Neural cell (in vitro differentiated cells): Measurements from ENCODE around the gene NFIA. TPM values are rescaled to one million over a fixed set of nuclear protein-coding genes. Genes with fewer than 3 reads are reported as not detected.

Source experiments
- H2AFZ ChIP-seq: fragments of 200-600, 300-800 bp; sonication (generic), shearing (Covaris generic); 2 replicates; pipeline ENCODE4 v1.6.0; 2014; ENCODE audit warnings: low read depth, mild to moderate bottlenecking, antibody characterized with exemption, low read length, moderate library complexity
- H3F3A ChIP-seq: fragments of 200-600 bp; shearing (Covaris generic); 2 replicates; pipeline ENCODE4 v1.6.1; 2016; ENCODE audit warnings: mild to moderate bottlenecking, moderate library complexity, mixed read lengths, antibody characterized with exemption, low read length; ENCODE audit not compliant: insufficient read depth, poor library complexity, severe bottlenecking
- H3K27ac ChIP-seq: fragments of 200-600, 300-800 bp; sonication (generic), shearing (Covaris generic); 2 replicates; pipeline ENCODE4 v1.5.1; 2014; ENCODE audit warnings: mild to moderate bottlenecking, low read length, moderate library complexity
- H3K27me3 ChIP-seq: fragments of 300-800, 200-600 bp; sonication (generic), shearing (Covaris generic); 2 replicates; pipeline ENCODE4 v1.6.0; 2014; ENCODE audit warnings: mild to moderate bottlenecking, low read depth, low read length, moderate library complexity; ENCODE audit not compliant: insufficient read depth
- H3K36me3 ChIP-seq: fragments of 300-800, 200-600 bp; sonication (generic), shearing (Covaris generic); 2 replicates; pipeline ENCODE4 v1.5.1; 2014; ENCODE audit warnings: mild to moderate bottlenecking, antibody characterized with exemption, low read length, moderate library complexity; ENCODE audit not compliant: insufficient read depth
- H3K4me2 ChIP-seq: fragments of 300-800, 200-600 bp; sonication (generic), shearing (Covaris generic); 2 replicates; pipeline ENCODE4 v1.6.0; 2014; ENCODE audit warnings: mild to moderate bottlenecking, low read length
- H3K4me3 ChIP-seq: fragments of 300-800, 200-600 bp; sonication (generic), shearing (Covaris generic); 2 replicates; pipeline ENCODE4 v1.5.1; 2014; ENCODE audit warnings: mild to moderate bottlenecking, low read length, moderate library complexity
- H3K79me2 ChIP-seq: fragments of 200-600 bp; shearing (Covaris generic); replicated peaks from 2 replicates; pipeline ENCODE4 v1.6.0; 2014; ENCODE audit warnings: mild to moderate bottlenecking, low read length, moderate library complexity; ENCODE audit not compliant: insufficient read depth
- H3K9ac ChIP-seq: fragments of 300-800, 200-600 bp; sonication (generic), shearing (Covaris generic); 2 replicates; pipeline ENCODE4 v1.6.1; 2016; ENCODE audit warnings: mild to moderate bottlenecking, low read length, mixed read lengths
- H3K9me2 ChIP-seq: fragments of 200-600 bp; shearing (Covaris generic); 2 replicates; pipeline ENCODE4 v1.6.1; 2016; ENCODE audit warnings: mild to moderate bottlenecking, low read length, mixed read lengths; ENCODE audit not compliant: insufficient read depth
- H3K9me3 ChIP-seq: fragments of 200-600, 300-800 bp; sonication (generic), shearing (Covaris generic); 2 replicates; pipeline ENCODE4 v1.6.1; 2016; ENCODE audit warnings: mild to moderate bottlenecking, mixed run types, low read length, moderate library complexity, mixed read lengths
- H4K20me1 ChIP-seq: fragments of 200-600 bp; shearing (Covaris generic); 2 replicates; pipeline ENCODE4 v1.6.1; 2016; ENCODE audit warnings: mild to moderate bottlenecking, mixed run types; ENCODE audit not compliant: insufficient read depth
- CTCF ChIP-seq: fragments of 450-650 bp; IDR thresholded peaks from 2 replicates; pipeline ENCODE4 v1.5.1; 2014; ENCODE audit warnings: antibody characterized with exemption, mild to moderate bottlenecking, moderate library complexity; ENCODE audit not compliant: poor library complexity, severe bottlenecking
- EP300 ChIP-seq: fragments of 450-650 bp; conservative IDR thresholded peaks from 2 replicates; pipeline ENCODE4 v1.6.1; 2014; ENCODE audit warnings: antibody characterized with exemption, mild to moderate bottlenecking, moderate library complexity; ENCODE audit not compliant: poor library complexity, severe bottlenecking
- EZH2 ChIP-seq: fragments of 200-600, 300-800 bp; shearing (Covaris generic), sonication (generic); IDR thresholded peaks from 2 replicates; pipeline ENCODE4 v1.6.1; 2014; ENCODE audit warnings: antibody characterized with exemption, low read length, borderline replicate concordance, mild to moderate bottlenecking; ENCODE audit not compliant: insufficient read depth, poor library complexity, severe bottlenecking
- MXI1 ChIP-seq: fragments of 450-650 bp; conservative IDR thresholded peaks from 2 replicates; pipeline ENCODE4 v1.6.1; 2014; ENCODE audit warnings: antibody characterized with exemption, mild to moderate bottlenecking; ENCODE audit not compliant: poor library complexity, severe bottlenecking
- POLR2AphosphoS5 ChIP-seq: IDR thresholded peaks from 2 replicates; pipeline ENCODE4 v1.6.1; 2012
- RAD21 ChIP-seq: fragments of 450-650 bp; conservative IDR thresholded peaks from 2 replicates; pipeline ENCODE4 v1.6.1; 2014; ENCODE audit warnings: antibody characterized with exemption, mild to moderate bottlenecking, moderate library complexity
- SMC3 ChIP-seq: fragments of 450-650 bp; conservative IDR thresholded peaks from 2 replicates; pipeline ENCODE4 v1.6.1; 2014; ENCODE audit warnings: antibody characterized with exemption, mild to moderate bottlenecking, moderate library complexity; ENCODE audit not compliant: poor library complexity
- TAF1 ChIP-seq: IDR thresholded peaks from 2 replicates; pipeline ENCODE4 v1.6.1; 2012; ENCODE audit warnings: low read depth
- polyA plus RNA-seq: library from polyadenylated mRNA; depleted of rRNA; stranded (reverse); fragments of >200 nt; gene quantifications from 2 replicates; pipeline ENCODE4 v1.2.3, GENCODE V29; 2014
- TF ChIP-seq, protein P1 (sequence below): IDR thresholded peaks from 2 replicates; pipeline ENCODE4 v1.6.1; 2012; ENCODE audit warnings: borderline replicate concordance

NFIA gene
- polyA plus RNA-seq, 1 donor from 2014 or later: 0.47 TPM

GRCh38 chr1:61120998-61121397, 38.6 kb downstream of the NFIA start:
- H3K4me2 ChIP-seq: no peak overlapping the region
- H3K9ac ChIP-seq: no peak overlapping the region
- TF ChIP-seq MXI1: no peak
- TF ChIP-seq RAD21: no peak
- TF ChIP-seq POLR2AphosphoS5: no peak
- H2AFZ ChIP-seq: no peak overlapping the region
- H3F3A ChIP-seq: no peaks in the 10 kb centered on the region
- no peaks in the 10 kb centered on the region for H4K20me1 ChIP-seq
- H3K9me3 ChIP-seq: no peaks in the 10 kb centered on the region
- no peaks in the 10 kb centered on the region for H3K36me3 ChIP-seq
- no peaks in the 10 kb centered on the region for H3K9me2 ChIP-seq
- no peaks in the 10 kb centered on the region for H3K79me2 ChIP-seq
- H3K27me3 ChIP-seq: no peaks in the 10 kb centered on the region
- no peak overlapping the region for H3K4me3 ChIP-seq
- no peak overlapping the region for H3K27ac ChIP-seq

DNA sequence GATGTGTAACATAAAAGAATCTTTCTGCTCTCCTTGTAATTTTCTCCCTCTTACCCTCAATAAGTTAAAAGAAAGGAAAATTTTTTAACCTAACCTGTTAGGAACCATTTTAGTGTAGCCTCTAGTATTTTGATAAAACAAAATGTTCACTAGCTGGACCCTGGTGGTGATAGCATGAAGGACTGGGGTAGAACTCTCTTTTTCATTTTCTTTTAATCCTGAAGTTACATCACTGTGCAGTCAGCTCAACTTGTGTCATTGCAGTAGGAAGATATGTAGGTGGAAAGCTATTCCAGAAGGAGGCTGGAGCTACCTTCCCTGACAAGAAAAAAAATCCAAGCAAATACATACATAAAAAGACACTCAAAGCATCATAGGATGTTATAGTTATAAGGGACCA, 39.3 kb downstream of the NFIA start:
- H3K36me3 ChIP-seq: no peaks in the 10 kb centered on the region
- H2AFZ ChIP-seq: no peak overlapping the region
- no peaks in the 10 kb centered on the region for H3F3A ChIP-seq
- H4K20me1 ChIP-seq: no peaks in the 10 kb centered on the region
- no peak overlapping the region for H3K4me2 ChIP-seq
- H3K9ac ChIP-seq: no peak overlapping the region
- no peaks in the 10 kb centered on the region for H3K27me3 ChIP-seq
- H3K79me2 ChIP-seq: no peaks in the 10 kb centered on the region
- no peaks in the 10 kb centered on the region for H3K9me3 ChIP-seq
- H3K27ac ChIP-seq: no peak overlapping the region
- H3K4me3 ChIP-seq: no peak overlapping the region
- no peaks in the 10 kb centered on the region for H3K9me2 ChIP-seq
- TF ChIP-seq CTCF (no peak), EZH2 (no peak), SMC3 (no peak), MXI1 (no peak), RAD21 (no peak), POLR2AphosphoS5 (no peak), EP300 (no peak), TAF1 (no peak)
- TF ChIP-seq, protein P1, sequence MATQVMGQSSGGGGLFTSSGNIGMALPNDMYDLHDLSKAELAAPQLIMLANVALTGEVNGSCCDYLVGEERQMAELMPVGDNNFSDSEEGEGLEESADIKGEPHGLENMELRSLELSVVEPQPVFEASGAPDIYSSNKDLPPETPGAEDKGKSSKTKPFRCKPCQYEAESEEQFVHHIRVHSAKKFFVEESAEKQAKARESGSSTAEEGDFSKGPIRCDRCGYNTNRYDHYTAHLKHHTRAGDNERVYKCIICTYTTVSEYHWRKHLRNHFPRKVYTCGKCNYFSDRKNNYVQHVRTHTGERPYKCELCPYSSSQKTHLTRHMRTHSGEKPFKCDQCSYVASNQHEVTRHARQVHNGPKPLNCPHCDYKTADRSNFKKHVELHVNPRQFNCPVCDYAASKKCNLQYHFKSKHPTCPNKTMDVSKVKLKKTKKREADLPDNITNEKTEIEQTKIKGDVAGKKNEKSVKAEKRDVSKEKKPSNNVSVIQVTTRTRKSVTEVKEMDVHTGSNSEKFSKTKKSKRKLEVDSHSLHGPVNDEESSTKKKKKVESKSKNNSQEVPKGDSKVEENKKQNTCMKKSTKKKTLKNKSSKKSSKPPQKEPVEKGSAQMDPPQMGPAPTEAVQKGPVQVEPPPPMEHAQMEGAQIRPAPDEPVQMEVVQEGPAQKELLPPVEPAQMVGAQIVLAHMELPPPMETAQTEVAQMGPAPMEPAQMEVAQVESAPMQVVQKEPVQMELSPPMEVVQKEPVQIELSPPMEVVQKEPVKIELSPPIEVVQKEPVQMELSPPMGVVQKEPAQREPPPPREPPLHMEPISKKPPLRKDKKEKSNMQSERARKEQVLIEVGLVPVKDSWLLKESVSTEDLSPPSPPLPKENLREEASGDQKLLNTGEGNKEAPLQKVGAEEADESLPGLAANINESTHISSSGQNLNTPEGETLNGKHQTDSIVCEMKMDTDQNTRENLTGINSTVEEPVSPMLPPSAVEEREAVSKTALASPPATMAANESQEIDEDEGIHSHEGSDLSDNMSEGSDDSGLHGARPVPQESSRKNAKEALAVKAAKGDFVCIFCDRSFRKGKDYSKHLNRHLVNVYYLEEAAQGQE: no peak

GRCh38 chr1:61122389-61122788, 40.0 kb downstream of the NFIA start:
- no peak overlapping the region for H3K4me3 ChIP-seq
- no peaks in the 10 kb centered on the region for H3K9me2 ChIP-seq
- H3K27ac ChIP-seq: no peak overlapping the region
- no peak overlapping the region for H3K4me2 ChIP-seq
- no peak overlapping the region for H2AFZ ChIP-seq
- no peaks in the 10 kb centered on the region for H3K36me3 ChIP-seq
- no peaks in the 10 kb centered on the region for H3K79me2 ChIP-seq
- no peak for TF ChIP-seq POLR2AphosphoS5
- TF ChIP-seq MXI1: no peak
- no peak for TF ChIP-seq SMC3
- TF ChIP-seq EZH2: no peak
- no peak for TF ChIP-seq TAF1
- TF ChIP-seq CTCF: no peak
- TF ChIP-seq EP300: no peak
- TF ChIP-seq, protein P1: no peak
- TF ChIP-seq RAD21: no peak
- H3K9me3 ChIP-seq: no peaks in the 10 kb centered on the region
- no peaks in the 10 kb centered on the region for H4K20me1 ChIP-seq
- no peaks in the 10 kb centered on the region for H3F3A ChIP-seq
- H3K27me3 ChIP-seq: no peaks in the 10 kb centered on the region
- H3K9ac ChIP-seq: no peak overlapping the region
